RPMI7951 (cell line): ENCODE results near the gene STPG4. TPM values are rescaled to one million over a fixed set of nuclear protein-coding genes. Genes with fewer than 3 reads are reported as not detected.

Source experiments
- DNase-seq: peaks from one replicate; pipeline ENCODE4 v3.0.0-alpha.2; 2012; ENCODE audit warnings: low read depth
- total RNA-seq: library from RNA; depleted of rRNA; stranded (reverse); fragments of >200 nt; shearing (Covaris generic); gene quantifications from 2 replicates; pipeline ENCODE4 v1.2.3, GENCODE V29; 2014

STPG4 gene
- total RNA-seq, 1 experiment from 2014 or later, result not detected

DNA sequence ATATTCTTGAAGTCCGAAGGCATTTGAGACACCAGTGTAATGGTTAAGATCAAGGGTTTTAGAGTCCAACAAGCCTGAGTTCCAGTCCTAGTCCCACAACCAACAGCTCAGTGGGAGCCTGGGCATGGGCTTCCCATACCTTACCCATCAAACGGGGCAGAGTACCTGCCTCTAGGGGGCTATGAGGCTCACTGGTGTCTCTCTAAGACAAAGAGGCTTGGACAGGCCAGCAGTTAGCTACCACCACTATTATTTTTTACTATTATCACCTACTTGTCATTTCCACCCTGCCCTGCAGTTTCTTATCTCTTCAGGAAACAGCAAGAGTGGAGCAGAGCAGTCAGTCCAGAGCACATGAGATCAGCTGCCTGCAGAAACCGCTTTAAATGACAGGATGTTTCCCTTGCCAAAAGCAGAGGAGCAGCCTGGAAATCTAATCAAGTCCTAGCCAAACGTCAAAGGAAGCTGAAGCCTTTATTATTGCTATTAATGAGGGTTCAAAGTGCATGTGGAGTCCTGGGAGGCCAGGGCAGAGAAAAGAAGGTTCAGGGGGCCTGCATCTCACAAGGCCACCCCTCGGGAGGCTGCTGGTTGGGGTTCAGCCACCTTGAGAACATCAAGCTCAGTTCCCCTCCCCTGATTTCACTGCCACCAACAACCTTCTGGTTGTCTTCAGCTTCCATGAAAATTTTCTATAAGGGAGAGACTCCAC, 66.6 kb downstream of the STPG4 start:
- DNase-seq, result peak; percentile 58

DNA sequence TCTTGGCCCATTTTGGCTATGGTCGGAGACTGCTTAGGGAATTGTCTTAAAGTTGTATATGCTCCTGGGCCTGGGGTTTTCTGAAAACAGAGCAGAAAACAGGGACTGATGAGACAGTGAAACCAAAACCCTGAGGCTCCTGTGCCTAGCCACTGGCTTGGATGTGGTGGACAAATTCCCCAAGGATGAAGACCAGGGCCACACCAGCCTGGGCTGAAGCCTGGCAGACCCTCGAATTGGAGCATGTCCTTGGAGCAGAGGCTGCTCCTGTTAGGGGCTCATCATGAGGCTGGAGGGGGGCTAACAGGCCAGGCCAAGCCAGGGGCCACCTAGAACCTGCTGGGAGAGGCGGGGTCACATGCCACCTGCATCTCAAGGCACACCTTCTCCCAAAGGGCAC, 68.1 kb downstream of the STPG4 start:
- DNase-seq, result no peak

DNA sequence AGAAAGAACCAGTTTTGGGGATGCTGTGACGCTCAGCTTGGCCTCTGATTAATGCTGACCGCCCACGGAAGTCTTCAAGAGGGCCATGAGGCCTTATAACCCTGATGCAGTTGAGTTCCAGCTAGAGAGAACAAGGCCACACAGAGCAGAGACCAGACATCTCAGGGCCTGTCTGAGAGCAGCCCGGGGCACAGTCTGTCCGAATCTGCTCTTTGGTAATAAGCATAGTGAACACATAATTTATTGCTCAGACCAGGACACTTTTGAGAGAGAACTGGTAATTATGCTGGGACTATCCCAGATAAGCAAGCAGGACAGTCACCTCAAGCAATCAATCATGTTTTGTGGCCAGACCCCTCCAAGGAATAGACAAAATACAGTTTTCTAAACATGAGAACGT, 68.5 kb downstream of the STPG4 start:
- DNase-seq, result peak; percentile 43

DNA sequence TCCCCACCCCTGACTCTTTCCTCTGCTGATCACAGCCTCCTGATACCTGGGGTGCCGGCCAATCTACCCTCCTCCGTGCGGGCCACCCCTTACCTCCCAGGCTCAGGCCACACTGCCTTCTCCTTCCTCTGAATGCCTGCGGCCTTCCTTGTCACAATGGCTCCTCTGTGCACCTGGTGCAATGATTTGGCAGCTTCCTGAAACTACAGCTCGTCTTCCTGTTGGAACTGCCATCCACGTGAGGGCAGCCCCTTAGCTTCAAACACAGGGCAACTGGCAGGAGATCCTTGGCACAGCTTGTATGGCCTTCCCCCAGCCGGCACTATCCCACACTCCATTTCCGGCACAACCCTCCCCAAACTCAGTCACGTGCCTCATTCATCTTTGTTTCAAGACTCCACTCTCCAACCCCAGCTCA, 69.0 kb downstream of the STPG4 start:
- no peak for DNase-seq

DNA sequence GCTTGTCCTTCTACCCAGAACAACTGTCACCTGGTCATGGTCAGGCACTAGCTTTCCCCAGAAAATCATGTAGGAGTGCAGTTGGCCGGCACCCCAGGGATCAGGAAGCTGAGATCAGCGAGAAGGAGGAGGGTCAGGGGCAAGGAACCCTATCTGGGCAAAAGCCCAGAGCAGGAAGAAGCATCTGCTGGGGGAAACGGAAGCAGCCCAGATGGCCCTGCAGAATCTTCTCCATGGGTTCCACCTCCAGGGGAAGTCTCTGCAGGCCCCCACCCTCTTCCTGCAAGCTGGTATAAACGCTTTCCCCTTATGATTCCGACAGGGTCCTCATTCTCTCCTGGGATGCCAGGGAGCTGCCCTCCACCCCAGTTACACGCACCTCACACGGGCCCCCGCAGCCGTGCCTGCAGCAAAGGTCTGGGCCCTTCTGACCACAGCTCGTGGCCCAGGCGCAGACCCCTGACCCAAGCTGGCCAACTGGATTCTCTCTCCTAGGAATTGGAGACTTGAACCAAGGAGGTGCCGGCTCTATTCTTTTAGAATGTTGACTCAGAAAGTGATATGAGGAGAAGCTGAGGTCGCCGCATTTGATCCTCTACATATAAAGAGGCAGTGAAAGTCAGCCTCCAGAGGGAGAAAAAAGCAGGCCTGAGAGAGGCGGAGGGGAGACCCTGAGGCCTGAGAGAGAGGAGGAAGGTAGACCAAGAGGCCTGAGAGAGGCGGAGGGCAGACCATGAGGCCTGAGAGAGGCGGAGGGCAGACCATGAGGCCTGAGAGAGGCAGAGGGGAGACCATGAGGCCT, 71.0 kb downstream of the STPG4 start:
- no peak for DNase-seq

DNA sequence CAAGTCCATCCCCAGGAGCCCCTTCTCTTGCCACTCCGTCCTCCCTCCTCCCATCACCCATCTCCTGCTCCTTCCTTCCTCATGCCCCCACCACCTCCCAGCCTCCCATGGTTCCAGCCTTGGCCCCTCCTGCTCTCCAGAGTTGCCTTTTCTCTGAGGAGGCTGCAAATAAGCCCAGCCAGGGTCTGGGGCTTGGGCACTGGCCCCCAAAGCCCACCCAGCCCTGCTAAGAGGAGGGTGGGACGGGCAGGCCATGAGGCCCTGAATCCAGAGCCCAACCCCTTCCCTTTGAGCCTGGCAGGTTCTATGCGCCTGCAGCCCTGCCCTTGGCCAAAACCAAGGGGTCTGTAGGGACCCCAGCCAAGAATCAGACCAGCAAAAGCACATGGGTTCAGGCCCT, 71.6 kb downstream of the STPG4 start:
- no peak for DNase-seq

DNA sequence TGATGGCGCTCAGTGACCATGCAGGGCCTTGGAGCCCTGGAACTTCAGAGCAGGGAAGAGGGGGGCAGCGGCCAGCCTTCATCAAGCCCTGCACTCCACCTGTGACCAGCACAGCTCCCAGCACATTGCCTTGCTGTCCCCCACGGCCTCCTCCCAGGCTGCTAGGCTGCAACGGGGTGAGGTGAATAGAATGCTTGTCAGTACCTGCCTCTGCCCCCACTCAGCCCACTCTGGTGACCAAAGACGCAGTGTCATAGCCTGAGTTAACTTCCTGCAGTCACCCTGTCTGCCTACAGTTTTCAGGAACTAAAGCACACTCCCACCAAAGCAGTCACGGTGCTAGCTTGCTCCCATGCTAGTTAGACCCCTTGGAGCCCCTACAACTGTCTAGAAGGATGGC, 72.1 kb downstream of the STPG4 start:
- no peak for DNase-seq

DNA sequence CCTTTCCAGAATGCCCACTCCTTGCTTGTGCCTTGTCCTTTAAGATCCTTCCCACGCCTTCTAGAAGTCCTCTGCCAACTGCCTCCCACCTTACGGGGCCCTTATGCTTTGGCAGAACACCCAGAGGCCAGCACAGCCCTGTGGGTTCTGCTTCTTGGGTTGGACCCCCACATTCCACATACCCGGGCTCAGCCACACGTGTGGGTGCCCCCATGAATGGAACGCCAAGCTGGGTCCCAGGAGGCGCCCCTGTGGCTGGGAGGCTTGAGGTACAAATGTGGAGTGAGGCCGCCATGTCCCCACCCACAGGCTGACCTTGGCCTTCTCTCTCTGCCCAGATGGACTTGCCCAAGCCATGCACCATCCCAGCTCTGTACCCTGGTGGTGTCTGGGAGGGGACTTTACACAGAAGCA, 74.2 kb downstream of the STPG4 start:
- no peak for DNase-seq

DNA sequence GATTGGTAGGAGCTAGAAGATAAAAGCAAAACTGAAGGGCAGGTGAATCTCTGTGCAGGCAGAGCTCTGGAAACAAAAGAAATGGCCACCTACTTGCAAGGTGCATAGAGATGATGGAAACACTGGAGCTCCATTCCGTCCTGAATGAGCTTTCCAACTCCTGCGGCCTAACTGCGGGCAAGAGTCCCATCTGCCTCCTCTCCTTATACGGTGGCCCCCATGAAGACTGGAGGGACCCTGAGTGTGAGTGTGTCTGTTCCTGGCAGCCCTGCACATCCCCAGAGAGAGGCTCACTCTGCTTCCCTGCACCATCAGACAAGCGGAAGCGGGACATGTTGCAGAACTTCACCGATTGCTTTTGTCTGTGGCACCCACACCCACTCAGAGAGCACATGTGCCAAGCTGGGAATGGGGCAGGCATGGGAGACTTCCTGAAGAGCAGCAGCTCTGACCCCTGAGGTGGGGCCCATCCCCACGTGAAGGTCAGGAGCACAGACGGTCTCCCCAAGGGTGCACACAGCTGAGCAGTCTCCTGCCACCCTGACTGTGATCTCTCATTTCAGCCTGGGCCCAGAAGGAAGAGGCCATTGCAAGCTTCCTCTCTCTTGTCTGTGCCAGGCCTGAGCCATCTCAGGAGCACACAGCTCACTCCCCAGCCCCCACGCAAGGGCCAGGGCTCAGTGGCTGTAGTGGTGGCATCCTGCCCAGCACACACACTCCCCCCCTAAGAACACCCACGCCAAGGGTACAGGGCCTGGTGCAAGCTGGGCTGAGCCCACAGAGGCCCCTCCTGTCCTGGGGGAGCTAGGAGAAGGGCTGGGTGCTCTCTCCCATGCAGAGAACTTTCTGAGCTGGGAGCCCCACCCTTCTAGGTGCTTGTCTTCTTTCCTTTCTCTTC, 75.3 kb downstream of the STPG4 start:
- no peak for DNase-seq

DNA sequence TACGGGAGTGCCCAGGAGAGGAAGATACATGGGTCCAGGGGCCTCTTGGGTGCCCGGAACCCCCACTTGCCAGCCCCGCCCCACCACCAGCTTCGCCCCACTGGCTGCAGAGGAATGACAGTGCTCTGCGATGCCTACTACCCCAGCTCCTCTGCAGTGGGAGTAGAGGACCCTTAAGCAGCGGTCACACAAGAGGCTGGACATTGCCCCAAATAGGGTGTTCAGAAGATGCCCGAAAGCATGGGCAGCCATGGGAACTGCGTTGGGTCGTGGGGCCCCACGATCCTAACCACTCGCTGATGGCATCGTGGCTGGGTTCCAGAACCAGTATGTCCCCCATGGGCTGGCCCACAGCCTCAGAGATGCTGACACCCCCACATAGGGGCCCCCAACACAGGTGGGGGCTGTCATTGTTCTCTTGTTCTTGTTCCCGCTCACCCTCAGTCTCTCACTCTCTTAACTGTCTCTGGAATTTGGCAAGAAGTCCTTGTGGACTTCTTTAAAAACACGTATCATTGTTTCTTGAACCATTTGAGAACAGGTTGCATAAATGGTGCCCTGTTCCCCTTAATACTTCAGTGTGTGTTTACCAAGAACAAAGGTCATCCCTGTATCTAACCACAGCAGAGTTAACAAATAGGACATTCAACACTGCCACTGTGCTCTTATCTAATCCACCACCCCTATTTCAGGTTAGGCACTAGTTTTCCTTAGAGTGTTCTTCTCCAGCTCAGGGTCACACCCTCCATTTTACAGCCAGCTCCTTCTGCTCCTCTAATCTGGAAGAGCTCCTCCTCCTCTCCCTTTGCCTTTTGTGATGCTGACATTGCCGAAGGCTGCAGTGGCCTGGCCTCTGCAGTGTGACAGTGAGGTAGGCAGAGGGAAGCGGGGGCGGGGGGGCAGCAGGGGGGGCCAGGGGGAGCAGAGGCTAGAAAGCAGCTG, 76.3 kb downstream of the STPG4 start:
- DNase-seq, result no peak

DNA sequence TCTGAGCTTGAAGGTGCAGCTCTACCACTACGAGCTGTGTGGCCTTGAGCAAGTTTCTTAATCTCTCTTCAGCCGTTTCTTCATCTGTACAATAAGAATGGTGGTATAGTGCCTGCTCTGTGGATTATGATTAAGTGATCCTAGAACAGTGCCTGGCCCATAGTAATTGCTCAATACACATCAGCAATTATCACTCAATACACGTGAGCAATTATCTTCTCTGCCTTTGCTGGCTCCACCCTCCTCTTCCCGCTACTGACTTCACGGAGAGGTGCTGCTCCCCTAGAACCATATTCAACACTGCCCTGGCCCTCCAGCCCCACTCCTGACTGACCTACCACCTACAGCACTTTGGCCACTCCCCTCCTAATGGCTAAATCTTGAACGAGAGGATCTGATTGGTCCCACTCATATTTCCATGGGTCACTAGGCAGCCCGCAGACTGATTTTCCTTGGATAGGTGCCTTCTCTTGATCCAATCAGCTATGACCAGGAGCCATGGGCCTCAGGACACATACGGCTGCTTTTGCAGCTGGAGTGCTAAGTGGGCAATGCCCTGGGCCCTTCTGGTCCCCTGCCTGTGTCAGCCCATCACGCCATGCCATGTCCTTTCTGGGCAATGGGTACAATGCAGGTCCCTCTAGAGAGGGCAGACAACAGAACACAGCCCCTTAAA, 77.5 kb downstream of the STPG4 start:
- no peak for DNase-seq

DNA sequence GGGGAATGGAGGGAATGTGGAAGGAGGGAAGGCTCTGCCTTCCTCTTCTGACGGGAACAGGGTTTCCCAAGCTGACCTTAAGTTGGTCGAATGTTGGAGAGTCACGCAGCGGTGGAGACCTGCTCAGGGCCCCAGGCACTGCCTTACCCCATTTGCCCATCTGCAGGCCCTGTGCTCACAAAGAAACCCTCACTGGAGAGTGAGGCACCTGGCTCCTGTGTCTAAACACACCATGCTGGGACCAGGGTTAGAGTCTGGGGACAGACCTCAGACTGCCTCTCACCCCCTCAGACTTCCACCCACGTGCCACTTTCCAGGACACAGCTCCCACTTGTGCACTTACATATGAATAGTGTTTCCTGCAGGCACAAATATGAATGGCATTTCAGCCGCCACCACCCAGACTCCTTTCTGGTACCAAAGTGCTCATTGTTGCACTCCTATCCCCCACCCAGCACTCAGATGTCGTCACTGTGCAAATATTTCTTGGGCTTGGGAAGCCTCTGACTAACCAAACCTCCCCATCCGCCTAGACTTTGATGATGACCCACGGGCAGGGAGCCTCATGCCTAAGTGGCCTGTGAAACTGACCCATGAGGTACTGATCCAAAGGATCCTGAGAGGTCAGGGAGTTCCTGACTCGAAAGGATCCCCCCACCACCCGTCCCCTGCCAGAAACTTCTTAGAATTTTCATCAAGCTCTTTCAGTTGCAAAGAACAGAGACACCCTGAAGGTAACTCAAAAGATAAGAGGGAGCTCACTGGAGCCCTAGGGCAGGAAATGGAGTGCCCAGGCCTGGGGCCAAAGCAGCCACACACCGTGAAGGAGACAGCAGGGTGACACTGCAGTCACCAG, 78.3 kb downstream of the STPG4 start:
- DNase-seq, result peak; percentile 99

DNA sequence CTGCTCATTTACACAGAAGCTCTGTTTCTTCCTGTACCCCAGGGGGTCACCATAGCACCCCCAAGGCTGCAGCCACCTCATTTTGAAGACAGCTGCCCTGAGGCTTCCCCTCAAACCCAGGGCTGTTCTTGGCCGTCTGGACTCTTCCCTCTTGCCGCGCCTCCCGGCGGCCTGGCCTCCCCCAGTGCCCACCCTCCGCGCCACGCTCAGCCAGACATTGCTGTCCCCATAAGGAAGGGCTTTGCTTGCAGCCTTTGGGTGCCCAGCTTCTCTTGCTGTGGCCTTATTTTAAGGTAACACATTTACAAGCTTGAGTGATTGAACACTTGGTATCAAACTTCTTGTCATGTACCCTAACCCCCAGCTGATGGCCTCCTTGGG, 79.0 kb downstream of the STPG4 start:
- DNase-seq, result no peak

DNA sequence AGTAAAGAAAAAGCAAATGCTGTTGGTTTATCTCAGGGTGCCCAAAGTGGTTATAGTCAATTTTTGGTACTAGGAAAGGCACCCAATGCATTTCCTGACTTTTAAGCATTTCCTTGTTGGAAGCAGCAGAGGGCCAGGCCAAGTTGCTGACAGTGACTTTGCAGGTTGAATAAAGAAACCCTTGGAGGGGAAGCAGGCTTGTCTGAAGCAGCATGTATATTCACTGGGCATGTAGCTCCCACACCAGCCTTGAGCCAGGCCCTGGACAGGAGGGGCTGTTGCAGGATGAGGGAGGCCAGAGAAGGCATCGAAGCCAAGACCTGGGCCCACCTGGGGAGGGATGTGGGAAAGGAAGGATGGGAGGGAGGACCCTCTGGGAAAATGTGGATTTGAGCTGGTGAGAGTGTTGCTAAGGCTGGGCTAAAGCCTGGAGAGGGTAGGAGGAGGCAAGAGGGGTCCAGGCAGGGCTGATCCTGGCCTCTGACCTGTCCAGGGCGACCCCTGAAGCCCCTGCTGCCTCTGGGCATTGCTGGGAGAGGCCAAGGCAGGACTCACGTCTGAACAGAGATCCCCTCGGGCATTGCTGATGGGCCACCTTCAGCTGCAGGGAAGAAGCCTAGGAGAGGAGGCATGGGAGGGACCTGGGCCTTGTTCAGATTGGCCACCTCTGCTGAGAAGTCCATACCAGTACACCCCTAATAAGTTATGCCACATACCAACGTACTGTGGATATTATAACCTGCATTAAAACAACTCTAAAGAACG, 79.6 kb downstream of the STPG4 start:
- no peak for DNase-seq

DNA sequence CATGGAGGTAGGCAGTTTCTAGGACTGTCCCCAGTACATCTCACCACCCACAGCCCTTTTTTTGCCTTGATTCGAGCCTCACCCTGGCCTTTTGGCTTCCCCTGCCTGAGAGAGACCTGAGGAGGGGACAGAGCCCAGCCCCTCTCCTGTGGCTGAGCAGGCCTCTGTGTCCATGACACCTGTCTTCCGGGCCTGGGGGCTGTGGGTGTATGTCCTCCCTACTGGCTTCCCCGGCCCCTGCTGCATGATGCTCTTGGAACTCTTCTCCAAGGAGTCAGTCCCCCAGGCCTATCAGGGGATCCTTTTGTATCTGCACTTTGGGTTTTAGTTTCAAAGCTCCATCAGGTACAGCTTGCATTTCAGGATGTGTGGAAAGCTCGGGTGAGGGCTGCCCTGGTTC, 80.4 kb downstream of the STPG4 start:
- no peak for DNase-seq

DNA sequence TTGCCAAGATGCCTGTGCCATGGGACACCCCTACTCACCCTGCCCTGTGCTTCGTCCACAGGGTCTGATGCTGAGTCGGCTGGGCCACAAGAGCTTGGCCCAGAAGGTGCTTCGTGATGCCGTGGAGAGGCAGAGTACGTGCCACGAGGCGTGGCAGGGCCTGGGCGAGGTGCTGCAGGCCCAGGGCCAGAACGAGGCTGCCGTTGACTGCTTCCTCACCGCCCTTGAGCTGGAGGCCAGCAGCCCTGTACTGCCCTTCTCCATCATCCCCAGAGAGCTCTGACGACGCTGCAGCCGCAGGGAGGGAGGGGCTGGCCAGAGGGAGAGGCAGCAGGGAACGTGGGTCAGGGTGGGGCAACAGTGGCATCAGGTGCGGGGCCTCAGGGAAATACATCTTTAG, 81.5 kb downstream of the STPG4 start:
- no peak for DNase-seq

DNA sequence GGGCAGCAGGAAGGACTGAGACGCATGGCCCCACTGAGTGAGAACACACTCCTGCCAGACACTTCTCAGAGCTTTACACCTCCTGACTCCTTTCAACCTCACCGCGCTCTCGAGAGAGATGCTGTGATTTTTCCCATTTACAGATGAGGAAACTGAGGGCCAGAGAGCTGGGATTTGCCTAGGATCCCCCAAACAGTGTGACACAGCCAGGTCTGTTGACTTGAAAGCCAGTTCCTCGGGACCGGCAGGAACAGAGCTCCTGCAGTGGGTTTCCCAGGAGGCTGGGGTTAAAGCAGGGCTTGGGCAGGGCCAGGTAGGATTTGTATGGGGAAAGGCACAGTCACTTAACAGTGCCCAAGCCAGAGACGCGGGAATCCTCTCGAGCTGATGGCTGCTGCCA, 81.9 kb downstream of the STPG4 start:
- no peak for DNase-seq

DNA sequence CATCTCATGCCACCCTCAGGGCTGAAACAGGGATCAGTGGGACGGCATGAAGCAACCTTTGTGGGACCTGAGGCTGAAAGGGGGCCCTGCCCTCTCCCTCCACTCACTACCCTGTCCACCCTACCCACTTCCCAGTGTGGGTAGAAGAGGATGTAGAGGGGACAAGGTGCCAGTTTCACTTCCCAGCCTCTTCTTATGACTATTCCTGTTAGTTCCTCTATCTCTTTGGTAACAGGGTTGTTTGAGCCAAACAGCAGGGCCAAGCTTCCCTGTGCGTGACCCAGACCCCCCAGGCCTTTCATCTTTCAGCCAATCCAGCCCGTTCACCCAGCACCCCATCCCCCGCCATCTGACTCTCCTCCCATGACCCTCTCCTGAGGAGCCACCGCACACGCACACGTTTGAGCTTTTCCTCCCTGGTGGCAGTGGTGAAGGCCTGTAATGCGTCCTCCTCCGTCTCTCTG, 82.3 kb downstream of the STPG4 start:
- DNase-seq, result peak; percentile 77
